ENCODE data around the gene RASGRP3.

DNA sequence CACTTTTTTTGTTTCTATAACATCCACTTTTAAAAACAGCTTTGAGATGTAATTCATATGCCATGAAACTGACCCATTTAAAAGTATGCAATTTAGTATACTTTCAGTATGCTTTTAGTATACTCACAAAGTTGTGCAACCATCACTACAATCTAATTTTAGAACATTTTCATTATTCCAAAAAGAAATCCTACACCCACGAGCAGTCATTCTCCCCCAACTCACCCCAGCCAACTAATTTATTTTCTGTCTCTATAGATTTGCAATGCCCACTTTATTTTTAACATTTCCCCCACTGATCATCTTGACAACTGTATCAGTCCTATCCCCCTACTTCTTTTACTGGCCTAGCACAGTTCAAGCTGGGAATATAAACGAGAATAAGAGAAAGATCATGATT, 83.6 kb downstream of the RASGRP3 start:
- TF ChIP-seq JUND (IDR thresholded peaks at IDR 0.05) (no peak), TAF1 (IDR thresholded peaks at IDR 0.05; ENCODE audit: borderline replicate concordance, low read depth, low read length) (no peak), TEAD4 (IDR thresholded peaks at IDR 0.05; ENCODE audit: borderline replicate concordance, insufficient read depth) (no peak), EZH2phosphoT487 (IDR thresholded peaks at IDR 0.05; ENCODE audit: borderline replicate concordance, low read depth) (no peak), NFIC (IDR thresholded peaks at IDR 0.05; ENCODE audit: borderline replicate concordance) (no peak)
- TF ChIP-seq, protein P1, sequence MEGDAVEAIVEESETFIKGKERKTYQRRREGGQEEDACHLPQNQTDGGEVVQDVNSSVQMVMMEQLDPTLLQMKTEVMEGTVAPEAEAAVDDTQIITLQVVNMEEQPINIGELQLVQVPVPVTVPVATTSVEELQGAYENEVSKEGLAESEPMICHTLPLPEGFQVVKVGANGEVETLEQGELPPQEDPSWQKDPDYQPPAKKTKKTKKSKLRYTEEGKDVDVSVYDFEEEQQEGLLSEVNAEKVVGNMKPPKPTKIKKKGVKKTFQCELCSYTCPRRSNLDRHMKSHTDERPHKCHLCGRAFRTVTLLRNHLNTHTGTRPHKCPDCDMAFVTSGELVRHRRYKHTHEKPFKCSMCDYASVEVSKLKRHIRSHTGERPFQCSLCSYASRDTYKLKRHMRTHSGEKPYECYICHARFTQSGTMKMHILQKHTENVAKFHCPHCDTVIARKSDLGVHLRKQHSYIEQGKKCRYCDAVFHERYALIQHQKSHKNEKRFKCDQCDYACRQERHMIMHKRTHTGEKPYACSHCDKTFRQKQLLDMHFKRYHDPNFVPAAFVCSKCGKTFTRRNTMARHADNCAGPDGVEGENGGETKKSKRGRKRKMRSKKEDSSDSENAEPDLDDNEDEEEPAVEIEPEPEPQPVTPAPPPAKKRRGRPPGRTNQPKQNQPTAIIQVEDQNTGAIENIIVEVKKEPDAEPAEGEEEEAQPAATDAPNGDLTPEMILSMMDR (IDR thresholded peaks at IDR 0.05): no peak
- TF ChIP-seq, protein P2, sequence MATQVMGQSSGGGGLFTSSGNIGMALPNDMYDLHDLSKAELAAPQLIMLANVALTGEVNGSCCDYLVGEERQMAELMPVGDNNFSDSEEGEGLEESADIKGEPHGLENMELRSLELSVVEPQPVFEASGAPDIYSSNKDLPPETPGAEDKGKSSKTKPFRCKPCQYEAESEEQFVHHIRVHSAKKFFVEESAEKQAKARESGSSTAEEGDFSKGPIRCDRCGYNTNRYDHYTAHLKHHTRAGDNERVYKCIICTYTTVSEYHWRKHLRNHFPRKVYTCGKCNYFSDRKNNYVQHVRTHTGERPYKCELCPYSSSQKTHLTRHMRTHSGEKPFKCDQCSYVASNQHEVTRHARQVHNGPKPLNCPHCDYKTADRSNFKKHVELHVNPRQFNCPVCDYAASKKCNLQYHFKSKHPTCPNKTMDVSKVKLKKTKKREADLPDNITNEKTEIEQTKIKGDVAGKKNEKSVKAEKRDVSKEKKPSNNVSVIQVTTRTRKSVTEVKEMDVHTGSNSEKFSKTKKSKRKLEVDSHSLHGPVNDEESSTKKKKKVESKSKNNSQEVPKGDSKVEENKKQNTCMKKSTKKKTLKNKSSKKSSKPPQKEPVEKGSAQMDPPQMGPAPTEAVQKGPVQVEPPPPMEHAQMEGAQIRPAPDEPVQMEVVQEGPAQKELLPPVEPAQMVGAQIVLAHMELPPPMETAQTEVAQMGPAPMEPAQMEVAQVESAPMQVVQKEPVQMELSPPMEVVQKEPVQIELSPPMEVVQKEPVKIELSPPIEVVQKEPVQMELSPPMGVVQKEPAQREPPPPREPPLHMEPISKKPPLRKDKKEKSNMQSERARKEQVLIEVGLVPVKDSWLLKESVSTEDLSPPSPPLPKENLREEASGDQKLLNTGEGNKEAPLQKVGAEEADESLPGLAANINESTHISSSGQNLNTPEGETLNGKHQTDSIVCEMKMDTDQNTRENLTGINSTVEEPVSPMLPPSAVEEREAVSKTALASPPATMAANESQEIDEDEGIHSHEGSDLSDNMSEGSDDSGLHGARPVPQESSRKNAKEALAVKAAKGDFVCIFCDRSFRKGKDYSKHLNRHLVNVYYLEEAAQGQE (IDR thresholded peaks at IDR 0.05; ENCODE audit: low read depth, low read length): no peak

Data from SK-N-SH (cell line).